Hepatocyte (in vitro differentiated cells): ENCODE measurements around the gene ST6GAL2. TPM values are rescaled to one million over a fixed set of nuclear protein-coding genes. Genes with fewer than 3 reads are reported as not detected.

Source experiments
- DNase-seq: peaks from one replicate; pipeline ENCODE4 v3.0.0-alpha.2; 2016; ENCODE audit warnings: low spot score
- H2AFZ ChIP-seq: fragments of 200-600 bp; sonication (generic); 2 replicates; pipeline ENCODE4 v1.6.0; 2016; ENCODE audit warnings: antibody characterized with exemption, mild to moderate bottlenecking
- H3K27ac ChIP-seq: fragments of 200-600 bp; sonication (generic); 2 replicates; pipeline ENCODE4 v1.5.1; 2016; ENCODE audit warnings: mild to moderate bottlenecking
- H3K27me3 ChIP-seq: fragments of 200-600 bp; sonication (generic); 2 replicates; pipeline ENCODE4 v1.6.1; 2016
- H3K36me3 ChIP-seq: fragments of 200-600 bp; sonication (generic); replicated peaks from 2 replicates; pipeline ENCODE4 v1.5.1; 2016; ENCODE audit warnings: low read depth; ENCODE audit not compliant: insufficient read depth
- H3K4me1 ChIP-seq: fragments of 200-600 bp; sonication (generic); 2 replicates; pipeline ENCODE4 v1.5.1; 2016; ENCODE audit warnings: mild to moderate bottlenecking, moderate library complexity; ENCODE audit not compliant: insufficient read depth
- H3K4me2 ChIP-seq: fragments of 200-600 bp; sonication (generic); 2 replicates; pipeline ENCODE4 v1.6.0; 2016
- H3K4me3 ChIP-seq: fragments of 200-600 bp; sonication (generic); 2 replicates; pipeline ENCODE4 v1.5.1; 2016; ENCODE audit warnings: mild to moderate bottlenecking
- H3K79me2 ChIP-seq: fragments of 200-600 bp; sonication (generic); 2 replicates; pipeline ENCODE4 v1.6.0; 2017; ENCODE audit warnings: mild to moderate bottlenecking
- H3K9me2 ChIP-seq: fragments of 200-600 bp; sonication (generic); replicated peaks from 2 replicates; pipeline ENCODE4 v1.6.0; 2017; ENCODE audit warnings: mild to moderate bottlenecking; ENCODE audit not compliant: insufficient read depth
- H3K9me3 ChIP-seq: fragments of 200-600 bp; sonication (generic); 2 replicates; pipeline ENCODE4 v1.5.1; 2016; ENCODE audit warnings: low read depth, mild to moderate bottlenecking
- H4K20me1 ChIP-seq: fragments of 200-600 bp; sonication (generic); 2 replicates; pipeline ENCODE4 v1.6.0; 2016; ENCODE audit warnings: mild to moderate bottlenecking; ENCODE audit not compliant: insufficient read depth, poor library complexity, severe bottlenecking
- EZH2 ChIP-seq: fragments of 200-600 bp; sonication (generic); IDR thresholded peaks from 2 replicates; pipeline ENCODE4 v1.6.1; 2016; ENCODE audit warnings: antibody characterized with exemption, mild to moderate bottlenecking, borderline replicate concordance
- EZH2phosphoT487 ChIP-seq: fragments of 200-600 bp; sonication (generic); IDR thresholded peaks from one replicate; pipeline ENCODE4 v1.6.1; 2018; ENCODE audit warnings: antibody characterized with exemption, mild to moderate bottlenecking, low read depth, moderate library complexity; ENCODE audit not compliant: unreplicated experiment, severe bottlenecking
- WGBS: methylation state at CpG from one replicate; pipeline ENCODE4 v1.1.6; 2016; ENCODE audit warnings: low lambda C conversion rate; ENCODE audit errors: missing lambda C conversion rate; 5-methylcytosine and 5-hydroxymethylcytosine counted together
- polyA plus RNA-seq: library from polyadenylated mRNA; unstranded; fragments of >200 nt; fragmentation: Nextera tagmentation; extraction: Ambion mirVana; gene quantifications from 2 replicates; pipeline ENCODE4 v1.2.1, GENCODE V29; 2016
- total RNA-seq: library from RNA; depleted of rRNA; stranded (reverse); fragments of >200 nt; gene quantifications from 2 replicates; pipeline ENCODE4 v1.2.3, GENCODE V29; 2014
- TF ChIP-seq, protein P1 (sequence below): fragments of 200-600 bp; sonication (generic); IDR thresholded peaks from 2 replicates; pipeline ENCODE4 v1.5.1; 2016; ENCODE audit warnings: antibody characterized with exemption, mild to moderate bottlenecking; ENCODE audit not compliant: poor library complexity

The ST6GAL2 gene
- total and polyA plus RNA-seq, 2 experiments from 2014 or later = 3.2 to 14.4 TPM

GRCh38 chr2:106798826-106799552 lies 87.0 kb downstream of the ST6GAL2 start:
- Histone ChIP-seq H3K36me3 (no peaks in the 10 kb centered on the region), H3K4me1 (no peaks in the 10 kb centered on the region), H3K9me2 (no peaks in the 10 kb centered on the region), H3K9me3 (no peaks in the 10 kb centered on the region), H3K27me3 (no peaks in the 10 kb centered on the region), H3K27ac (no peak overlapping the region), H3K79me2 (no peaks in the 10 kb centered on the region), H4K20me1 (no peaks in the 10 kb centered on the region), H3K4me3 (no peak overlapping the region), H3K4me2 (no peak overlapping the region), H2AFZ (no peak overlapping the region)
- 70% methylated on average over 5 of the region's 5 CpGs for WGBS
- DNase-seq = no peak
- no peak for TF ChIP-seq EZH2
- TF ChIP-seq, protein P1, sequence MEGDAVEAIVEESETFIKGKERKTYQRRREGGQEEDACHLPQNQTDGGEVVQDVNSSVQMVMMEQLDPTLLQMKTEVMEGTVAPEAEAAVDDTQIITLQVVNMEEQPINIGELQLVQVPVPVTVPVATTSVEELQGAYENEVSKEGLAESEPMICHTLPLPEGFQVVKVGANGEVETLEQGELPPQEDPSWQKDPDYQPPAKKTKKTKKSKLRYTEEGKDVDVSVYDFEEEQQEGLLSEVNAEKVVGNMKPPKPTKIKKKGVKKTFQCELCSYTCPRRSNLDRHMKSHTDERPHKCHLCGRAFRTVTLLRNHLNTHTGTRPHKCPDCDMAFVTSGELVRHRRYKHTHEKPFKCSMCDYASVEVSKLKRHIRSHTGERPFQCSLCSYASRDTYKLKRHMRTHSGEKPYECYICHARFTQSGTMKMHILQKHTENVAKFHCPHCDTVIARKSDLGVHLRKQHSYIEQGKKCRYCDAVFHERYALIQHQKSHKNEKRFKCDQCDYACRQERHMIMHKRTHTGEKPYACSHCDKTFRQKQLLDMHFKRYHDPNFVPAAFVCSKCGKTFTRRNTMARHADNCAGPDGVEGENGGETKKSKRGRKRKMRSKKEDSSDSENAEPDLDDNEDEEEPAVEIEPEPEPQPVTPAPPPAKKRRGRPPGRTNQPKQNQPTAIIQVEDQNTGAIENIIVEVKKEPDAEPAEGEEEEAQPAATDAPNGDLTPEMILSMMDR = no peak
- TF ChIP-seq EZH2phosphoT487 = no peak

DNA sequence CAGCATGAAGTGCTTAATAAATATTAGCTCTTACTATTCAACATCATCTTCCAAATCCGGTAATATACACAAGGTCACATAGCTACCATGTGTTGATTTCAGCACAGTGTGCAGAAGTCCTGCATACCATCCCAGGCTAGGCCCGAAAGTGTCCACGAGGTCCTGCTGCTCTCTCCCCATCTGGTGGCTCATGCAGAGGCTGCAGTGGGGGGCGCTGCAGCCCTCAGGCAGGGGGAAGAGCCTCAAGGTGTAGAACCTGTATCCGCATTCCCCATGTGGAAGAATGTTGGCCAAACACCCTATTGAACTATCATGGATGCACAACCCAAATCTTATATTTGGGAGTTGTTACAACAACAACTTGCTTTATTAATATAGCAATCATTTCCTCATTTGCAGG lies 88.5 kb downstream of the ST6GAL2 start:
- TF ChIP-seq, protein P1 = no peak
- TF ChIP-seq EZH2 = no peak
- TF ChIP-seq EZH2phosphoT487 = no peak
- Histone ChIP-seq H4K20me1 (no peaks in the 10 kb centered on the region), H3K4me3 (no peak overlapping the region), H3K4me1 (no peaks in the 10 kb centered on the region), H3K9me2 (no peaks in the 10 kb centered on the region), H3K36me3 (no peaks in the 10 kb centered on the region), H3K79me2 (no peaks in the 10 kb centered on the region), H2AFZ (no peak overlapping the region), H3K9me3 (no peaks in the 10 kb centered on the region), H3K27me3 (no peaks in the 10 kb centered on the region), H3K27ac (no peak overlapping the region), H3K4me2 (no peak overlapping the region)
- WGBS = 95% methylated on average over 5 of the region's 5 CpGs
- DNase-seq = no peak

GRCh38 chr2:106792671-106793070 lies 93.3 kb downstream of the ST6GAL2 start:
- no peaks in the 10 kb centered on the region for H4K20me1 ChIP-seq
- H3K79me2 ChIP-seq = no peaks in the 10 kb centered on the region
- H3K9me3 ChIP-seq = no peaks in the 10 kb centered on the region
- H2AFZ ChIP-seq = no peak overlapping the region
- H3K9me2 ChIP-seq = no peaks in the 10 kb centered on the region
- H3K27ac ChIP-seq = no peak overlapping the region
- WGBS = 83% methylated on average over 2 of the region's 2 CpGs
- no peak overlapping the region for H3K4me3 ChIP-seq
- H3K36me3 ChIP-seq = no peaks in the 10 kb centered on the region
- no peaks in the 10 kb centered on the region for H3K4me1 ChIP-seq
- TF ChIP-seq EZH2 (no peak), EZH2phosphoT487 (no peak)
- TF ChIP-seq, protein P1 = no peak
- no peak for DNase-seq
- no peak overlapping the region for H3K4me2 ChIP-seq
- H3K27me3 ChIP-seq = no peaks in the 10 kb centered on the region
